H9 (cell line): ENCODE data around the gene MOB3B. TPM values are rescaled to one million over a fixed set of nuclear protein-coding genes. Genes with fewer than 3 reads are reported as not detected.

Experiments used
- DNase-seq: peaks from one replicate; pipeline ENCODE4 v3.0.0-alpha.2; 2017
- H2AFZ ChIP-seq: one replicate; pipeline ENCODE4 v1.6.1; 2013; ENCODE audit warnings: mild to moderate bottlenecking, low read length, control low read depth, moderate library complexity
- H2AK5ac ChIP-seq: 2 replicates; pipeline ENCODE4 v1.6.1; 2013; ENCODE audit warnings: low read length, control low read depth, mixed read lengths; ENCODE audit not compliant: insufficient read length
- H2BK120ac ChIP-seq: one replicate; pipeline ENCODE4 v1.6.1; 2013; ENCODE audit warnings: low read depth, mild to moderate bottlenecking, low read length, control low read depth, inconsistent platforms; ENCODE audit not compliant: poor library complexity, severe bottlenecking
- H2BK12ac ChIP-seq: 2 replicates; pipeline ENCODE4 v1.6.1; 2013; ENCODE audit warnings: low read length, control low read depth, mixed read lengths, low read depth; ENCODE audit not compliant: insufficient read length
- H2BK15ac ChIP-seq: 2 replicates; pipeline ENCODE4 v1.6.1; 2013; ENCODE audit warnings: low read depth, low read length, control low read depth
- H2BK20ac ChIP-seq: one replicate; pipeline ENCODE4 v1.6.1; 2013; ENCODE audit warnings: low read depth, mild to moderate bottlenecking, low read length, control low read depth, inconsistent platforms; ENCODE audit not compliant: poor library complexity, severe bottlenecking
- H2BK5ac ChIP-seq: 2 replicates; pipeline ENCODE4 v1.6.1; 2013; ENCODE audit warnings: low read length, control low read depth, mixed read lengths; ENCODE audit not compliant: insufficient read length
- H3K14ac ChIP-seq: 2 replicates; pipeline ENCODE4 v1.6.1; 2013; ENCODE audit warnings: low read length, control low read depth; ENCODE audit not compliant: insufficient read depth
- H3K18ac ChIP-seq: 2 replicates; pipeline ENCODE4 v1.6.1; 2013; ENCODE audit warnings: low read depth, mild to moderate bottlenecking, mixed read lengths, low read length, control low read depth; ENCODE audit not compliant: insufficient read length
- H3K23ac ChIP-seq: 2 replicates; pipeline ENCODE4 v1.6.1; 2013; ENCODE audit warnings: low read length, control low read depth, mixed read lengths, low read depth; ENCODE audit not compliant: insufficient read length
- H3K23me2 ChIP-seq: 2 replicates; pipeline ENCODE4 v1.6.1; 2013; ENCODE audit warnings: low read depth, mild to moderate bottlenecking, mixed read lengths, low read length, control low read depth; ENCODE audit not compliant: insufficient read length, poor library complexity, severe bottlenecking
- H3K27ac ChIP-seq: 2 replicates; pipeline ENCODE4 v1.5.1; 2013; ENCODE audit warnings: low read length, control low read depth, mixed read lengths, low read depth; ENCODE audit not compliant: insufficient read length
- H3K27me3 ChIP-seq: 2 replicates; pipeline ENCODE4 v1.6.1; 2013; ENCODE audit warnings: low read length, control low read depth, inconsistent platforms; ENCODE audit not compliant: insufficient read depth
- H3K4ac ChIP-seq: 2 replicates; pipeline ENCODE4 v1.6.1; 2013; ENCODE audit warnings: low read depth, mild to moderate bottlenecking, control low read depth, inconsistent platforms, low read length, moderate library complexity
- H3K4me1 ChIP-seq: 2 replicates; pipeline ENCODE4 v1.6.1; 2013; ENCODE audit warnings: low read length, control low read depth, inconsistent platforms; ENCODE audit not compliant: insufficient read depth
- H3K4me2 ChIP-seq: 2 replicates; pipeline ENCODE4 v1.6.1; 2013; ENCODE audit warnings: low read length, control low read depth, mixed read lengths; ENCODE audit not compliant: insufficient read length, insufficient read depth
- H3K56ac ChIP-seq: 2 replicates; pipeline ENCODE4 v1.6.1; 2013; ENCODE audit warnings: low read depth, mild to moderate bottlenecking, mixed read lengths, low read length, control low read depth; ENCODE audit not compliant: insufficient read length
- H3K79me1 ChIP-seq: 2 replicates; pipeline ENCODE4 v1.6.1; 2013; ENCODE audit warnings: low read depth, mild to moderate bottlenecking, moderate library complexity, low read length, control low read depth, inconsistent platforms; ENCODE audit not compliant: insufficient read depth, poor library complexity, severe bottlenecking
- H3K79me2 ChIP-seq: 2 replicates; pipeline ENCODE4 v1.6.1; 2013; ENCODE audit warnings: low read length, control low read depth, inconsistent platforms; ENCODE audit not compliant: insufficient read depth
- H3K9ac ChIP-seq: 2 replicates; pipeline ENCODE4 v1.6.1; 2013; ENCODE audit warnings: low read length, control low read depth, mixed read lengths; ENCODE audit not compliant: insufficient read length; ENCODE audit errors: extremely low read depth
- H3K9me3 ChIP-seq: one replicate; pipeline ENCODE4 v1.6.1; 2013; ENCODE audit warnings: low read depth, low read length, inconsistent platforms; ENCODE audit not compliant: control insufficient read depth
- H3T11ph ChIP-seq: one replicate; pipeline ENCODE4 v1.6.1; 2013; ENCODE audit warnings: mild to moderate bottlenecking, low read length, control low read depth, inconsistent platforms
- H4K20me1 ChIP-seq: one replicate; pipeline ENCODE4 v1.6.1; 2013; ENCODE audit not compliant: control insufficient read depth, insufficient read length, insufficient read depth
- H4K5ac ChIP-seq: 2 replicates; pipeline ENCODE4 v1.6.1; 2013; ENCODE audit warnings: low read depth, mild to moderate bottlenecking, mixed read lengths, low read length, control low read depth; ENCODE audit not compliant: insufficient read length
- H4K8ac ChIP-seq: replicated peaks from 2 replicates; pipeline ENCODE4 v1.6.1; 2013; ENCODE audit warnings: low read length, control low read depth, mixed read lengths, low read depth; ENCODE audit not compliant: insufficient read length
- H4K91ac ChIP-seq: 2 replicates; pipeline ENCODE4 v1.6.1; 2013; ENCODE audit warnings: low read depth, mild to moderate bottlenecking, moderate library complexity, mixed read lengths, low read length, control low read depth; ENCODE audit not compliant: insufficient read length
- H3K27ac Mint-ChIP-seq, 3 experiments: 2 replicates in 2 of 3; 3 replicates in 1 of 3; pipeline ENCODE4 v1.8.0; 2020 to 2021; ENCODE audit warnings: mixed read lengths in 3 of 3, mild to moderate bottlenecking in 1 of 3, moderate library complexity in 1 of 3
- H3K27me3 Mint-ChIP-seq: 2 replicates; pipeline ENCODE4 v1.8.0; 2021; ENCODE audit warnings: low read depth, mild to moderate bottlenecking, moderate library complexity, mixed read lengths
- H3K36me3 Mint-ChIP-seq, 3 experiments: 2 replicates in 2 of 3; 3 replicates in 1 of 3; pipeline ENCODE4 v1.8.0; 2020 to 2021; ENCODE audit warnings: low read depth in 3 of 3, mixed read lengths in 3 of 3; ENCODE audit not compliant: insufficient read depth in 1 of 3
- H3K4me1 Mint-ChIP-seq, 2 experiments: 2 replicates each; pipeline ENCODE4 v1.8.0; 2020; ENCODE audit warnings: mixed read lengths in 2 of 2
- H3K4me3 Mint-ChIP-seq, 2 experiments: 2 replicates in 1 of 2; 3 replicates in 1 of 2; pipeline ENCODE4 v1.8.0; 2020 to 2021; ENCODE audit warnings: mild to moderate bottlenecking in 2 of 2, mixed read lengths in 2 of 2, moderate library complexity in 1 of 2
- H3K9me3 Mint-ChIP-seq, 2 experiments: 2 replicates in 1 of 2; 3 replicates in 1 of 2; pipeline ENCODE4 v1.8.0; 2020; ENCODE audit warnings: mild to moderate bottlenecking in 2 of 2, mixed read lengths in 2 of 2, moderate library complexity in 1 of 2
- WGBS: extraction: QIAGEN DNeasy Blood & Tissue Kit; methylation state at CpG from one replicate; pipeline ENCODE4 v1.1.7; 2013; ENCODE audit warnings: missing lambda C conversion rate, low lambda C conversion rate, mixed read lengths; ENCODE audit not compliant: insufficient read length; ENCODE audit errors: extremely low coverage; 5-methylcytosine and 5-hydroxymethylcytosine counted together
- total RNA-seq: library from RNA; stranded (reverse); gene quantifications from 2 replicates; pipeline ENCODE4 v1.2.1, GENCODE V29; 2021
- TF ChIP-seq, protein P1 (sequence below): fragments of 200-600 bp; sonication (generic); conservative IDR thresholded peaks from 3 replicates; pipeline ENCODE4 v1.8.0; 2021; ENCODE audit warnings: antibody characterized with exemption, mild to moderate bottlenecking

The MOB3B gene
- total RNA-seq, 1 experiment from 2014 or later, result 9.8 TPM

DNA sequence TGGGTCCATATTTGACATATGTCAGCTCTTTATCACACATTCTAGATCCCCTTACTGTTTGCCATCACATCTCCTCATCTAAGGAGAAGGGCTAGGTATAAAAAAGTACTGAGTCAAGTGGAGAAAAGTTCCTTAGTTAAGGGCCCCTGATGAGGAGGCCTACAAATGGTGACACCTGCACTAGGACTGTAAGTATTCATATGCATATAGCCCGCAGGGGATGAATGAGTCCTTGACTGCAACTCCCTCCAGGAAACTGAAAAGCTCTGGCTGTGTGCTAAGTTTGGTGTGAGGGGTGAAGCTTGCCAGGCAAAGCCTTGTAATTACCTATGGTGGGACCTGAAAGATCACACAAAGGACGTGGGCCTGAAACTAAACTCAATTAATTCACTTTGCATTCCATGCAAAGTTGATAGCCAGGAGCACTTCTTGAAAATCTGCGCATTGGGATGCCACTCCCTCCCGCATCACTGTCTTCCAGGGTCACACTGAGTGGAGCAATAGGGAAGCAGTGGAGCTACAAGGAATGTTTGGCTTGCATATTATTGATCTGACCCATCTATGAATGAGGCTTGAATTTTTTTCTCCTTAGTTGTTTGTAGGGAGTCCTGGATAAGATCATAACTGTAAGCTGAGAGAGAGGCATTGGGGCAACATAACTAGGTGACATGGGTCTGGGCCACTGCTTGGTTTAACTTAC, 220.8 kb downstream of the MOB3B start:
- peaks cover 11% of the 10 kb centered on the region for H3K4me1 ChIP-seq
- H3K23ac ChIP-seq, result no peak overlapping the region
- H3K27ac ChIP-seq, result no peak overlapping the region
- Mint-ChIP-seq H3K4me1 (peaks cover 25 to 37% of the 10 kb centered on the region in 2 experiments), H3K4me3 (peak overlapping the region in 1 of 2 experiments; percentile 7; a peak in 1 of 5 replicates), H3K27me3 (peaks cover 75% of the 10 kb centered on the region), H3K27ac (peak overlapping the region in 1 of 3 experiments; percentile 6; a peak in 2 of 7 replicates), H3K36me3 (peaks cover 0 to 23% (median 5%) of the 10 kb centered on the region in 3 experiments; a peak in 5 of 7 replicates), H3K9me3 (peaks cover 14 to 22% of the 10 kb centered on the region in 2 experiments)
- no peak overlapping the region for H2BK15ac ChIP-seq
- no peak overlapping the region for H3K56ac ChIP-seq
- H3K9me3 ChIP-seq, result no peaks in the 10 kb centered on the region
- no peak overlapping the region for H2BK120ac ChIP-seq
- H4K20me1 ChIP-seq, result no peaks in the 10 kb centered on the region
- H3K23me2 ChIP-seq, result no peaks in the 10 kb centered on the region
- H2BK12ac ChIP-seq, result no peak overlapping the region
- H3K79me2 ChIP-seq, result no peaks in the 10 kb centered on the region
- no peak overlapping the region for H2BK20ac ChIP-seq
- no peak overlapping the region for H2AK5ac ChIP-seq
- no peak overlapping the region for H4K8ac ChIP-seq
- peak; percentile 70 for DNase-seq
- no peak overlapping the region for H2BK5ac ChIP-seq
- H2AFZ ChIP-seq, result no peak overlapping the region
- H3K27me3 ChIP-seq, result no peaks in the 10 kb centered on the region; the same call in 1 of the 2 replicates
- TF ChIP-seq, protein P1, sequence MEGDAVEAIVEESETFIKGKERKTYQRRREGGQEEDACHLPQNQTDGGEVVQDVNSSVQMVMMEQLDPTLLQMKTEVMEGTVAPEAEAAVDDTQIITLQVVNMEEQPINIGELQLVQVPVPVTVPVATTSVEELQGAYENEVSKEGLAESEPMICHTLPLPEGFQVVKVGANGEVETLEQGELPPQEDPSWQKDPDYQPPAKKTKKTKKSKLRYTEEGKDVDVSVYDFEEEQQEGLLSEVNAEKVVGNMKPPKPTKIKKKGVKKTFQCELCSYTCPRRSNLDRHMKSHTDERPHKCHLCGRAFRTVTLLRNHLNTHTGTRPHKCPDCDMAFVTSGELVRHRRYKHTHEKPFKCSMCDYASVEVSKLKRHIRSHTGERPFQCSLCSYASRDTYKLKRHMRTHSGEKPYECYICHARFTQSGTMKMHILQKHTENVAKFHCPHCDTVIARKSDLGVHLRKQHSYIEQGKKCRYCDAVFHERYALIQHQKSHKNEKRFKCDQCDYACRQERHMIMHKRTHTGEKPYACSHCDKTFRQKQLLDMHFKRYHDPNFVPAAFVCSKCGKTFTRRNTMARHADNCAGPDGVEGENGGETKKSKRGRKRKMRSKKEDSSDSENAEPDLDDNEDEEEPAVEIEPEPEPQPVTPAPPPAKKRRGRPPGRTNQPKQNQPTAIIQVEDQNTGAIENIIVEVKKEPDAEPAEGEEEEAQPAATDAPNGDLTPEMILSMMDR, result no peak
- H3K18ac ChIP-seq, result no peak overlapping the region
- no CpG with 5 or more reads among the region's 4 CpGs for WGBS
- H3T11ph ChIP-seq, result no peak overlapping the region
- H3K4ac ChIP-seq, result no peak overlapping the region
- peak overlapping the region; percentile 30 for H3K4me2 ChIP-seq
- H4K91ac ChIP-seq, result no peak overlapping the region
- no peak overlapping the region for H4K5ac ChIP-seq
- H3K79me1 ChIP-seq, result no peaks in the 10 kb centered on the region
- H3K9ac ChIP-seq, result no peak overlapping the region
- H3K14ac ChIP-seq, result no peak overlapping the region
